Nucleus accumbens (tissue), 56 donors: ENCODE results near the gene P3H4.
A peak's percentile ranks its signal among the peaks of the same experiment; 100 is the strongest.

Source experiments
- DNase-seq, 56 donors: peaks; one replicate each; lab custom pipeline; 2025; lab: John Stamatoyannopoulos, UW

P3H4 gene

GRCh38 chr17:41773731-41774193, 38.0 kb downstream of the P3H4 start:
- DNase-seq: peak in 9 of 56 donors; percentile 9 to 33 (median 20)

DNA sequence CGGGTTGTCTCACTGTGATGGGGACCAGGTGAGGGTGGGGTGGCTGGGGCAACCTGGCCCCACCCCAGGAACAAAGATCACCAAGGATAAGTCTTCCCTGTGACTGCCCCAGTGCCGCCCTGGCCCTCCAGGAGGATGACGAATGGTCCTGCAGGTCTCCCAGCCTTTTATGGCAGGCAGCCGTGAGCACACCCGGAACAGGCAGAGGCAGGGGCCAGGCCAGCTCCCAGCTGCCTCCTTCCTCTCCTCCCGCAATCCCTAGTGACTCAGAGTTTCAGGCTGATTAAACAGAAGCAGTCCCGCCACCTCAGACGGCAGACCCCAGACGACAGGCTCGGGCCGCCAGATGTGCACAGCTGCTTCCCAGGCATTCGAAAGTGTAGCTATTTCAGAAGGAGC, 38.6 kb downstream of the P3H4 start:
- DNase-seq: no peak

GRCh38 chr17:41772586-41773189, 39.1 kb downstream of the P3H4 start:
- DNase-seq: no peak

DNA sequence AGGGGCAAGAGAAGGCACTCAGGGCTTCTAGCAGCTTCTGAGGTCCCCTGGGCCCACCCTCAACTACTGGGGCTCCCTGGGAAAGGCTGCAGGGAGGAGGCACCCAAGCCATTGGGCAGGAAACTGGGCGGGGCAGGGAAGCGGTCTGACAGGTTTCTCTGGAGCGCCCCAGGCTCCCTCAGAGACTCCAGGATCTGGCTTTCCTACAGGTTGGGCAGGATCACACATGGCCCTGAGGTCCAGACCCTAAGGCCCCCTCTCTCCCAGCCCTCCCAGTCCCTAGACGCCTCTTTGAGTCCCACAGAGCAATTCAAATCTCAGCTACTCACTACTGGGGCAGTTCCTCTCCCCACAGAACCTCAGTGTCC, 39.5 kb downstream of the P3H4 start:
- DNase-seq: no peak

DNA sequence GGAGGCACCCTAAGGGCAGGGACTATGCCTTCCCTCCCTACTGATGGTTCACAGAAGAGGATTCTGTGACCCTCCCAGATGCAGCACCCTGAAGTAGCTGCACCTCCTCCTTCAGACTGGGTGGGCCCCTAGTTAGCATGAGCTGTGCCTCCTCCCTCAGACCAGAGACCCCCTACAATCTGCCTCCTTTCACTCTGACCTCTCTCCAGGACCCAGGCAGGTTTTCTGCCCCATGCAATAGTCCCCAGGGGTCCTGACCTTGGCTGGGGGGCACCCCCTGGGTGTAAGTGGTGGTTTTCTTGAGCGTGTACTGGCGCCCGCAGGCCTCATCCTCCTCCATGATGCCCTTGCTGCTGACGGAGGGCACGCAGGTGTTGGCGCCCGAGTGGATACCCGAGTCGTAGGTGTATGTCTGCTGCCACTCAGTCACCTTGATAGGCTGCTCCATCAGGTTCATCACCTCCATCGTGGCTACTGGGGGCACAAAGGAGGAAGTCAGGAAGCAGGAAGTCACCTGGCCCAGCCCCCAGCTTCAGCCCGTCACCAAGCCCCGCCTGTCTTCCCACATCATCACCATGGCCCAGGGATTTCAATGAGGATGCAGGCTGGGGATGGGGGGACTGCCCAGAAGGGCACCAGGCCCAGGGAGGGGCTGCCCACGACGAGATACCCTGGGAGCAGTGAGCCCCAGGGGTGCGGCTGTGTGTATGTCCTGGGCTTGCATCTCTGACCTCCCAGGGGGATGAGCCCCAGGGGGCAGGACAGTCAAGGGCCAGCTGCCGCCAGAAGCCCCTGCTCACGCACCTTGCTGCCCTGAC, 40.2 kb downstream of the P3H4 start:
- DNase-seq: no peak

GRCh38 chr17:41769985-41770384, 41.8 kb downstream of the P3H4 start:
- no peak for DNase-seq

GRCh38 chr17:41769346-41769862, 42.3 kb downstream of the P3H4 start:
- DNase-seq: no peak

- DNase-seq: no peak
These were observed 43.0 kb downstream of the P3H4 start for GRCh38 chr17:41768682-41769288.

DNA sequence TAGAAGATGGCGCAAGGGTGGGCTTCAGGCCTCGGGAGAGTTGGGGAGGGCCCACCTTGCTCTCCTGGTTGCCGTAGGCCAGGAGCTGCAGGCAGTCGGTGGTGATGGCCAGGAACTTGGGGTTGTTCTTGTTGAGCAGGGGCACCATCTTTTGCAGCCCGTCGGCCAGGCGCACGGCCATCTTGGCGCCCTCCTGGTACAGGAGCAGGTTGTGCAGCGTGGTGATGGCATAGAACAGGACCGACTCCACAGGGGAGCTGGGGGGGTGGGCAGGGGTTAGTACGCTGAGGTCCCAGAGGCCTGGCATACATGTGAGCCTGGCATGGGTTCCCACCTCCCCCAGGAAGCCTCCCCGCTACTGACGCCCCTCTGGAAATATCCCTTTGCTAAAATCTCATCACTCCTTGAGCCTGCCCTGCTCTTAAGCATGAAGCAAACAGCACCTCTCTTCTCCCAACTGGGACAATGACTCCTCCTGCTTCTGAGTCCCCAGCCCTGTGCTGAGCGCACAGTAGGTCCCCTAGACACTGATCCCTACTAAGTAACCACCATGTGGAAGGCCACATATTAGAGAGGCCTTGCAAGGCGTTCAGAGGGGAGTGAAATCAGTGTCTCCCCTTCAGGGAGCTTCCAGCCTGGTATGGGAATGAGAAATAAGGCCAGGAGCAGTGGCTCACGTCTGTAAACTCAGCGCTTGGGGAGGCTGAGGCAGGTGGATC, 44.3 kb downstream of the P3H4 start:
- DNase-seq: no peak

DNA sequence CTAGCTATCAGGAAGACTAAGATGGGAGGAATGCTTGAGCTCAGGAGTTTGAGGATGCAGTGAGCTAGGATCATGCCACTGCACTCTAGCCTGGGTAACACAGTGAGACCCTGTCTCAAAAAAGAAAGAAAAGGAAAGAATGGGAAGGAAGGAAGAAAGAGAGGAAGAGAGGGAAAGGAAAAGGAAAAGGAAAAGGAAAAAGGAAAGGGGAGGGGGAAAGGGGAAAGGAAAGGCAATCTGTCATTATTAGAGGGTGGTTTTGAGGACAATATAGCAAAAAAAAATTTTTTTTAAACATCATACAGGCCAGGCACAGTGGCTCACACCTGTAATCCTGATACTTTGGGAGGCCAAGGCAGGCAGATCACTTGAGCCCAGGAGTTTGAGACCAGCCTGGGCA, 45.6 kb downstream of the P3H4 start:
- no peak for DNase-seq

DNA sequence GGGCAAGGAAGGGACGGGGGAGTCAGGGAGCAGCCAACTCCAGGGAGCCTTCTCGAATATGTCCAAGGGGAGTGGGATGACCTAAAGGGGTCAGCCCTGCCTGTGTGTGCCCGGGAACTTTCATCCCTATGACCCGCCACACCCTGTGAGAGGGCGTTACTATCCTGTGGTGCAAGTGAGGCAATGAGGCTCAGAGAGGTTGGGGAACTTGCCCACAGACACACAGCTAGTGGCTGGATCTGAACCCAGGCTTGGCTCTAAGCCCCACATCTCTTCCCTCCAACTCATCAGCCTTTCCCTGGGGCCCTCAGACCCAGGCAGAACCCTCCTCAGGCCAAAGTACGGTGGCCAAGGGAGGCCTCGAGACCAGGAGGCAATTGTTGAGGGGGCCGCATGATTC, 48.4 kb downstream of the P3H4 start:
- no peak for DNase-seq

DNA sequence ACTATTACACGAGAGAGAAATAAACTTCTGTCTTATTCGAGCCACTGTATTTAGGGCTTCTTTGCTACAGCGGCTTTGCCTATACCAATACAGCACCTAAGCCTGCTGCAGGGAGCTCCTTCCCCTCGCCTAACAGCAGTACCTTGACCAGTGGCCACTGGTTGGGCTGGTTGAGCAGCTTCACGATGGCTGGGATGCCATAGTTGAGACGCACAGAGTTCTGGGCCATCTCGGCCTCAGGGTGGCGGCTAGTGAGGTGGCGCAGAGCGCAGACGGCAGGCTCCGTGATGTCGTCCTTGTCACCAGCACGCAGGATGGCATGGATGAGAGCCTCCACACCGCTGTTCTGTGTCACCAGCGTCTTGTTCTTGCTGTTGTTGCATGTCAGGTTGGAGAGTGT, 48.9 kb downstream of the P3H4 start:
- DNase-seq: no peak

DNA sequence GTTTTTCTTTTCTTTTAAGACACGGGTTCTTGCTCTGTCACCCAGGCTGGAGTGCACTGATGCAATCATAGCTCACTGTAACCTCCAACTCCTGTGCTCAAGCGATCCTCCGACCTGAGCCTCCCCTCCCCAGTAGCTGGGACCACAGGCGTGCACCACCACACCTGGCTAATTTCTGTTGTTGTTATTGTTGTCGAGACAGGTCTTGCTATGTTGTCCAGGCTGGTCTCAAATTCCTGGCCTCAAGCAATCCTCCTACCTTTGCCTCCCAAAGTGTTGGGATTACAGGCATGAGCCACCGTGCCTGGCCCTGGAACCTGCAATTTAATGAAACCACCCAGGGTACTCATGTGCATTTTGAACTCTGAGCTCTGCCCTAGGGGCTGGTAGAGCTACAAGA, 49.4 kb downstream of the P3H4 start:
- DNase-seq: no peak

DNA sequence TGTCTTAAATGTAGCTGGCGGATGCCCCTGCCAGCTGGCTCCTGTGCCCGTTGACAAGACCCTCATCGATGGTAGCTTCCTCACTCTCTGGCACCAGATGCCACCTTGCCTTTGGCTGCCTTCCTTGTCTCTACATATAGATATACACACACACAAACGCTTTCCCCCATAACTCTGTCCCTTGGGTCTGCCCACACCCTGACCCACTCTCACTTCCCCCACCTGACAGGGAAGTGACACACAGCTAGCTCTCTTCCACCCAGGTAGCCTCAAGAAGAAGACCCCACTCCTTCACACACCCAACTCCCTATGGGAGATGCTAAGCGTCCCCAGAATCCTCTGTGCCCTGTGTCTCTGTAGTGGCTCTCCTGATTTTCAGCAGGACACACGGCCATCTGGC, 50.9 kb downstream of the P3H4 start:
- DNase-seq: no peak

- DNase-seq: no peak
These were observed 53.1 kb downstream of the P3H4 start for GRCh38 chr17:41758601-41759000.

GRCh38 chr17:41754066-41754465, 57.7 kb downstream of the P3H4 start:
- no peak for DNase-seq
